HCT116 (cell line): Measurements from ENCODE around the gene PLA2R1. TPM values are rescaled to one million over a fixed set of nuclear protein-coding genes. Genes with fewer than 3 reads are reported as not detected.

ENCODE experiments used
- ATAC-seq: fragments of 200-7000 bp; cut with Tn5 transposase; 2 replicates; pipeline ENCODE4 v1.9.1; 2020; ENCODE audit warnings: mild to moderate bottlenecking, moderate library complexity
- BruUV-seq: library from RNA; stranded (reverse); fragments of 400-500 nt; replicated peaks from 2 replicates; lab custom pipeline; 2021; lab: Mats Ljungman, UMichigan
- CTCF ChIA-PET: fragments of 300-600 bp; sonication (Branson Sonifier 250); formaldehyde crosslinking; loops from one replicate; lab custom pipeline; 2021; ENCODE audit warnings: antibody characterized with exemption; lab: Charles Lee
- POLR2A ChIA-PET: fragments of 300-600, 350-600 bp; sonication (Branson Sonifier 250); formaldehyde crosslinking; loops from one replicate; lab custom pipeline; 2021; ENCODE audit warnings: antibody characterized with exemption; lab: Charles Lee
- RAD21 ChIA-PET, 2 experiments: fragments of 300-600 bp; sonication (Branson Sonifier 250); formaldehyde crosslinking; loops; one replicate each; lab custom pipeline; 2023; ENCODE audit warnings: low total read pairs in 2 of 2; ENCODE audit not compliant: uncharacterized antibody in 2 of 2, unreplicated experiment in 2 of 2, low non-redundant PET in 1 of 2; lab: Charles Lee
- DNase-seq: peaks from one replicate; pipeline ENCODE4 v3.0.0-alpha.2; 2010; ENCODE audit warnings: low read depth, low spot score
- H2AFZ ChIP-seq: fragments of 200-600 bp; shearing (Covaris generic), sonication (generic); 2 replicates; pipeline ENCODE4 v1.6.1; 2017; ENCODE audit warnings: low read depth, mixed run types, mixed read lengths, antibody characterized with exemption, low read length; ENCODE audit not compliant: poor library complexity, severe bottlenecking
- H3K27ac ChIP-seq: 2 replicates; pipeline ENCODE4 v1.5.1; 2012; ENCODE audit warnings: low read depth, low read length
- H3K27me3 ChIP-seq: fragments of 200-600 bp; sonication (generic); 2 replicates; pipeline ENCODE4 v1.6.1; 2016; ENCODE audit warnings: mixed run types, low read length, mixed read lengths; ENCODE audit not compliant: insufficient read depth
- H3K36me3 ChIP-seq, 2 experiments: fragments of 200-500 bp in 1 of 2; fragments of 200-600 bp in 1 of 2; sonication (Bioruptor generic) in 1 of 2; sonication (generic) in 1 of 2; 2 replicates each; pipeline versions ENCODE4 v1.5.1 to v1.6.1; 2014 to 2016; ENCODE audit warnings: low read length in 2 of 2, inconsistent platforms in 1 of 2, mixed read lengths in 1 of 2, mixed run types in 1 of 2; ENCODE audit not compliant: insufficient read depth in 2 of 2, control insufficient read depth in 1 of 2
- H3K4me1 ChIP-seq, 2 experiments: fragments of 200-600 bp in 1 of 2; sonication (generic) in 1 of 2; 2 replicates each; pipeline versions ENCODE4 v1.5.1 to v1.6.1; 2012 to 2017; ENCODE audit warnings: low read length in 2 of 2, inconsistent platforms in 1 of 2, mild to moderate bottlenecking in 1 of 2, mixed read lengths in 1 of 2, mixed run types in 1 of 2, moderate library complexity in 1 of 2; ENCODE audit not compliant: insufficient read depth in 2 of 2, control insufficient read depth in 1 of 2
- H3K4me2 ChIP-seq: fragments of 200-600 bp; sonication (generic); 2 replicates; pipeline ENCODE4 v1.6.1; 2017; ENCODE audit warnings: mixed run types, low read length, mixed read lengths
- H3K4me3 ChIP-seq, 2 experiments: fragments of 200-600 bp in 1 of 2; sonication (generic) in 1 of 2; replicated peaks in 1 of 2; 2 replicates each; pipeline ENCODE4 v1.5.1; 2011 to 2016; ENCODE audit warnings: low read length in 2 of 2, control low read depth in 1 of 2, low read depth in 1 of 2, mild to moderate bottlenecking in 1 of 2, mixed read lengths in 1 of 2, mixed run types in 1 of 2
- H3K79me2 ChIP-seq: fragments of 200-600 bp; sonication (generic); 2 replicates; pipeline ENCODE4 v1.6.1; 2017; ENCODE audit warnings: mild to moderate bottlenecking, mixed run types, low read length, moderate library complexity, mixed read lengths; ENCODE audit not compliant: insufficient read depth
- H3K9ac ChIP-seq: fragments of 200-600 bp; sonication (generic); 2 replicates; pipeline ENCODE4 v1.6.1; 2016; ENCODE audit warnings: low read length, mixed read lengths
- H3K9me2 ChIP-seq: fragments of 200-600 bp; sonication (generic), shearing (Covaris generic); 2 replicates; pipeline ENCODE4 v1.6.1; 2017; ENCODE audit warnings: mixed run types, mild to moderate bottlenecking, moderate library complexity; ENCODE audit not compliant: insufficient read depth
- H3K9me3 ChIP-seq, 2 experiments: fragments of 200-500 bp in 1 of 2; fragments of 200-600 bp in 1 of 2; sonication (Bioruptor generic) in 1 of 2; sonication (generic) in 1 of 2; 2 replicates each; pipeline ENCODE4 v1.6.1; 2014 to 2017; ENCODE audit warnings: low read length in 2 of 2, mixed read lengths in 2 of 2, inconsistent platforms in 1 of 2, low read depth in 1 of 2, mild to moderate bottlenecking in 1 of 2, mixed run types in 1 of 2, moderate library complexity in 1 of 2; ENCODE audit not compliant: control insufficient read depth in 1 of 2, insufficient read depth in 1 of 2
- H4K20me1 ChIP-seq: fragments of 200-600 bp; sonication (generic), shearing (Covaris generic); 2 replicates; pipeline ENCODE4 v1.6.1; 2017; ENCODE audit warnings: mixed run types, mild to moderate bottlenecking, moderate library complexity; ENCODE audit not compliant: insufficient read depth
- CBX3 ChIP-seq: IDR thresholded peaks from 2 replicates; pipeline ENCODE4 v1.6.1; 2012; ENCODE audit warnings: low read depth
- CEBPB ChIP-seq: IDR thresholded peaks from 2 replicates; pipeline ENCODE4 v1.6.1; 2012; ENCODE audit warnings: low read depth
- CTCF ChIP-seq, 3 experiments: fragments of 200-600 bp in 1 of 3; sonication (generic) in 1 of 3; IDR thresholded peaks in 2 of 3; conservative IDR thresholded peaks in 1 of 3; 2 replicates each; pipeline ENCODE4 v1.5.1; 2012 to 2017; ENCODE audit warnings: low read depth in 2 of 3, low read length in 2 of 3, antibody characterized with exemption in 1 of 3, borderline replicate concordance in 1 of 3, control low read depth in 1 of 3, mild to moderate bottlenecking in 1 of 3, mixed read lengths in 1 of 3, mixed run types in 1 of 3, moderate library complexity in 1 of 3; ENCODE audit not compliant: insufficient read depth in 1 of 3
- EGR1 ChIP-seq: IDR thresholded peaks from 2 replicates; pipeline ENCODE4 v1.6.1; 2012; ENCODE audit warnings: low read depth
- ELF1 ChIP-seq: IDR thresholded peaks from 2 replicates; pipeline ENCODE4 v1.6.1; 2012; ENCODE audit warnings: low read depth, borderline replicate concordance
- FOSL1 ChIP-seq: IDR thresholded peaks from 2 replicates; pipeline ENCODE4 v1.6.1; 2012; ENCODE audit warnings: low read depth
- JUND ChIP-seq: IDR thresholded peaks from 2 replicates; pipeline ENCODE4 v1.6.1; 2012
- MAX ChIP-seq: IDR thresholded peaks from 2 replicates; pipeline ENCODE4 v1.6.1; 2012
- POLR2A ChIP-seq: IDR thresholded peaks from 2 replicates; pipeline ENCODE4 v1.7.0; 2011; ENCODE audit warnings: borderline replicate concordance; ENCODE audit not compliant: insufficient read depth, insufficient read length; ENCODE audit errors: extremely low read depth
- POLR2AphosphoS5 ChIP-seq: IDR thresholded peaks from 2 replicates; pipeline ENCODE4 v1.6.1; 2011; ENCODE audit warnings: mild to moderate bottlenecking, low read depth, low read length, moderate library complexity
- RAD21 ChIP-seq: IDR thresholded peaks from 2 replicates; pipeline ENCODE4 v1.6.1; 2012; ENCODE audit warnings: low read depth, mild to moderate bottlenecking
- REST ChIP-seq: IDR thresholded peaks from 2 replicates; pipeline ENCODE4 v1.6.1; 2012; ENCODE audit warnings: low read depth
- SIN3A ChIP-seq: IDR thresholded peaks from 2 replicates; pipeline ENCODE4 v1.6.1; 2012; ENCODE audit warnings: low read depth
- SP1 ChIP-seq: IDR thresholded peaks from 2 replicates; pipeline ENCODE4 v1.6.1; 2012; ENCODE audit warnings: low read depth
- SRF ChIP-seq: IDR thresholded peaks from 2 replicates; pipeline ENCODE4 v1.6.1; 2012; ENCODE audit warnings: low read depth
- TCF7L2 ChIP-seq: IDR thresholded peaks from 2 replicates; pipeline ENCODE4 v1.7.0; 2011; ENCODE audit warnings: borderline replicate concordance, inconsistent platforms; ENCODE audit not compliant: insufficient read depth, insufficient read length; ENCODE audit errors: extremely low read depth
- YY1 ChIP-seq: IDR thresholded peaks from 2 replicates; pipeline ENCODE4 v1.6.1; 2011; ENCODE audit warnings: low read length, low read depth, moderate library complexity, mild to moderate bottlenecking; ENCODE audit not compliant: insufficient replicate concordance; ENCODE audit errors: extremely low read depth
- ZBTB33 ChIP-seq: IDR thresholded peaks from 2 replicates; pipeline ENCODE4 v1.6.1; 2011; ENCODE audit warnings: mild to moderate bottlenecking, low read length, moderate library complexity; ENCODE audit not compliant: insufficient replicate concordance; ENCODE audit errors: extremely low read depth
- ZFX ChIP-seq: fragments of 450-650 bp; IDR thresholded peaks from 2 replicates; pipeline ENCODE4 v1.6.1; 2017
- ZNF274 ChIP-seq: fragments of 200-500 bp; sonication (Bioruptor generic); IDR thresholded peaks from 2 replicates; pipeline ENCODE4 v1.6.1; 2014; ENCODE audit warnings: mild to moderate bottlenecking, low read depth, low read length, inconsistent platforms
- intact Hi-C: fragments of 100-400 bp; cut with micrococcal nuclease; formaldehyde crosslinking; loops from 2 replicates; pipeline ENCODE4 v1.10.0; 2022
- total RNA-seq: library from RNA; stranded (reverse); gene quantifications from one replicate; pipeline ENCODE4 v1.2.1, GENCODE V29; 2021; ENCODE audit not compliant: unreplicated experiment

Gene PLA2R1
- total RNA-seq, 1 experiment from 2014 or later, result 0.34 TPM

GRCh38 chr2:160104115-160104514 is 41.7 kb upstream of the PLA2R1 start:
- Histone ChIP-seq H3K9me2 (no peaks in the 10 kb centered on the region), H3K36me3 (no peaks in the 10 kb centered on the region), H3K27ac (no peak overlapping the region)

More at GRCh38 chr2:160104115-160104514, 41.7 kb upstream of the PLA2R1 start:
- Histone ChIP-seq H3K27me3 (no peaks in the 10 kb centered on the region), H4K20me1 (no peaks in the 10 kb centered on the region), H3K4me3 (no peak overlapping the region), H3K4me2 (no peak overlapping the region), H3K79me2 (no peaks in the 10 kb centered on the region), H2AFZ (no peak overlapping the region), H3K9ac (no peak overlapping the region), H3K4me1 (no peaks in the 10 kb centered on the region), H3K9me3 (no peaks in the 10 kb centered on the region)
- no peak for ATAC-seq
- no peak for DNase-seq
- no TSS peak for BruUV-seq
- ChIA-PET CTCF (no interaction called here), POLR2A (no interaction called here), RAD21 (no interaction called here)
- intact Hi-C loops, result no loop called here
- TF ChIP-seq ZBTB33 (no peak), SRF (no peak), CBX3 (no peak), POLR2A (no peak), SIN3A (no peak), ZNF274 (no peak), TCF7L2 (no peak), YY1 (no peak), ELF1 (no peak), SP1 (no peak), CTCF (IDR thresholded peaks at IDR 0.05 in 2 of 3, conservative IDR thresholded peaks at IDR 0.05 in 1 of 3; ENCODE audit: borderline replicate concordance in 1 of 3, insufficient read depth in 1 of 3, low read depth in 2 of 3, low read length in 2 of 3) (no peak), RAD21 (no peak), CEBPB (no peak), ZFX (no peak), REST (no peak), FOSL1 (no peak), POLR2AphosphoS5 (no peak), EGR1 (no peak), MAX (no peak), JUND (no peak)
